ENCODE data around the gene TIAM2. TPM values are rescaled to one million over a fixed set of nuclear protein-coding genes. Genes with fewer than 3 reads are reported as not detected.

The TIAM2 gene
- total RNA-seq, 4 donors from 2014 or later, result 4.8 to 11.4 (median 6.7) TPM

DNA sequence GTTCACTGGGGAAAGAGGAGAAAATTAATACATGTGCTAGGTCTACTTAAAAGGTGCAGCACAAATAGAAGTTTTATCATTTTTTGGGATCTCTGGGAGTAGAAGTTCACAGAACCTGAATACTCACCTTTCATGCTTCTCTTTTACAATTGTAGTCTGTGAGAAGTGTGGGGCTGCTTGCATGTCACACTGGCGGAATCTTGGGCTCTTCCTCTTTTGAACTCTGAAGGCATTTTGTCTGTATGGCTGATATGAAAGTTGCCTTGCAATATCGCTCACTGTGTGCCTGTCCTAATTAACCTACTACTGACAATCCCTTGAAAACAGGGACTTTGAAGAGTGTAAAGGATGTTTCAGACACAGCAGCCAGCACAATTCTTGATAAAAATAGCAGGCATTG, 202.8 kb downstream of the TIAM2 start:
- H3K27ac ChIP-seq, result no peak overlapping the region
- H3K36me3 ChIP-seq, result no peaks in the 10 kb centered on the region
- WGBS, result 87% methylated on average over 2 of the region's 2 CpGs
- no peak for DNase-seq (ENCODE audit: low spot score in 2 of 2)
- no peaks in the 10 kb centered on the region for H3K9me3 ChIP-seq
- H3K27me3 ChIP-seq, result no peaks in the 10 kb centered on the region
- H3K4me3 ChIP-seq, result no peak overlapping the region
- TF ChIP-seq CTCF (IDR thresholded peaks at IDR 0.05) (no peak), EP300 (IDR thresholded peaks at IDR 0.05) (no peak), POLR2A (IDR thresholded peaks at IDR 0.05) (no peak), POLR2AphosphoS5 (IDR thresholded peaks at IDR 0.05) (no peak)
- H3K4me1 ChIP-seq, result peaks cover 7% of the 10 kb centered on the region

GRCh38 chr6:155200012-155200411, 204.9 kb downstream of the TIAM2 start:
- Histone ChIP-seq H3K27me3 (no peaks in the 10 kb centered on the region), H3K4me1 (peaks cover 7% of the 10 kb centered on the region), H3K36me3 (no peaks in the 10 kb centered on the region), H3K27ac (no peak overlapping the region), H3K4me3 (no peak overlapping the region), H3K9me3 (no peaks in the 10 kb centered on the region)
- WGBS, result 81% methylated on average over 2 of the region's 2 CpGs
- TF ChIP-seq EP300 (IDR thresholded peaks at IDR 0.05) (no peak), POLR2A (IDR thresholded peaks at IDR 0.05) (no peak), CTCF (IDR thresholded peaks at IDR 0.05) (no peak), POLR2AphosphoS5 (IDR thresholded peaks at IDR 0.05) (no peak)
- DNase-seq (ENCODE audit: low spot score in 2 of 2), result no peak

GRCh38 chr6:155201461-155202226, 206.5 kb downstream of the TIAM2 start:
- no peak overlapping the region for H3K27ac ChIP-seq
- WGBS, result 76% methylated on average over 7 of the region's 7 CpGs

GRCh38 chr6:155207223-155207622, 212.1 kb downstream of the TIAM2 start:
- Histone ChIP-seq H3K27me3 (no peaks in the 10 kb centered on the region), H3K27ac (no peak overlapping the region), H3K4me1 (no peaks in the 10 kb centered on the region), H3K9me3 (no peaks in the 10 kb centered on the region), H3K4me3 (no peak overlapping the region), H3K36me3 (no peaks in the 10 kb centered on the region)
- WGBS, result 97% methylated on average over 3 of the region's 5 CpGs
- DNase-seq (ENCODE audit: low spot score in 2 of 2), result no peak
- TF ChIP-seq POLR2A (IDR thresholded peaks at IDR 0.05), result no peak
- TF ChIP-seq CTCF (IDR thresholded peaks at IDR 0.05), result no peak
- no peak for TF ChIP-seq POLR2AphosphoS5 (IDR thresholded peaks at IDR 0.05)
- TF ChIP-seq EP300 (IDR thresholded peaks at IDR 0.05), result no peak

More at GRCh38 chr6:155201461-155202226, 206.5 kb downstream of the TIAM2 start:
- H3K27me3 ChIP-seq, result no peaks in the 10 kb centered on the region
- peaks cover 7% of the 10 kb centered on the region for H3K4me1 ChIP-seq
- TF ChIP-seq POLR2AphosphoS5 (IDR thresholded peaks at IDR 0.05), result no peak
- no peak for TF ChIP-seq EP300 (IDR thresholded peaks at IDR 0.05)
- TF ChIP-seq POLR2A (IDR thresholded peaks at IDR 0.05), result no peak
- TF ChIP-seq CTCF (IDR thresholded peaks at IDR 0.05), result no peak
- H3K9me3 ChIP-seq, result no peaks in the 10 kb centered on the region
- H3K36me3 ChIP-seq, result no peaks in the 10 kb centered on the region
- no peak for DNase-seq (ENCODE audit: low spot score in 2 of 2)
- no peak overlapping the region for H3K4me3 ChIP-seq

DNA sequence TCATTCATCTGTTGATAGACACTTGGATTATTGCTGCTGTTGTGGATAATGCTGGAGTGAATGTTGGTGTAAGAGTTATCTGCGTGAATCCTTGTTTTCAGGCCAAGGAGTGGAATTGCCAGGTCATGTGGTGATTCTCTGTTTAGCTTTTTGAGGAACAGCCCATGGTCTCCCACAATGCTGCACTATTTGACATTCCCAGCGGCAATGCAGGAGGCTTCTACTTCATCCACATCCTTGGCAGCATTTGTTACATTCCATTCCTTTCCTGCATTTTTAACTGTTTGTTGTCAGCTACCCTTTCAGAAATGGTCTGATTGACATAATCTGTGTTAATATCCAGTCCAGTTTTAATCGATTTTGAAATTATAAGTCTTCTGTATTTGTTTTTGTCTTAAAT, 217.0 kb downstream of the TIAM2 start:
- Histone ChIP-seq H3K4me3 (no peak overlapping the region), H3K9me3 (no peaks in the 10 kb centered on the region), H3K4me1 (peaks cover 7% of the 10 kb centered on the region), H3K27ac (no peak overlapping the region), H3K27me3 (no peaks in the 10 kb centered on the region), H3K36me3 (no peaks in the 10 kb centered on the region)
- no peak for DNase-seq (ENCODE audit: low spot score in 2 of 2)
- TF ChIP-seq CTCF (IDR thresholded peaks at IDR 0.05), result no peak
- no peak for TF ChIP-seq EP300 (IDR thresholded peaks at IDR 0.05)
- TF ChIP-seq POLR2AphosphoS5 (IDR thresholded peaks at IDR 0.05), result no peak
- TF ChIP-seq POLR2A (IDR thresholded peaks at IDR 0.05), result no peak
- WGBS, result 63% methylated on average over 3 of the region's 3 CpGs
